HepG2 (cell line): ENCODE measurements around the gene CIITA. TPM values are rescaled to one million over a fixed set of nuclear protein-coding genes. Genes with fewer than 3 reads are reported as not detected.

ENCODE experiments used
- ATAC-seq: fragments of 200-7000 bp; cut with Tn5 transposase; 3 replicates; pipeline ENCODE4 v1.9.1; 2020; ENCODE audit warnings: mild to moderate bottlenecking, moderate library complexity
- BruUV-seq: library from RNA; stranded (reverse); fragments of 400-500 nt; replicated peaks from 2 replicates; lab custom pipeline; 2021; lab: Mats Ljungman, UMichigan
- CTCF ChIA-PET: fragments of 300-600 bp; formaldehyde crosslinking; extraction: SDS; loops from one replicate; lab custom pipeline; 2021; ENCODE audit warnings: low total read pairs, inconsistent platforms, low intra/inter-chr PET ratio; lab: Yijun Ruan, JAX
- POLR2A ChIA-PET: fragments of 350-600 bp; sonication (Branson Sonifier 250); formaldehyde crosslinking; loops from one replicate; lab custom pipeline; 2020; ENCODE audit warnings: antibody characterized with exemption, inconsistent platforms; lab: Yijun Ruan, JAX
- DNase-seq: peaks from one replicate; pipeline ENCODE4 v3.0.0-alpha.2; 2015; ENCODE audit warnings: low spot score
- FAIRE-seq: peaks from 3 replicates; lab custom pipeline; 2011; peaks lifted over from hg19 to GRCh38; lab: Jason Lieb, UNC
- H2AFZ ChIP-seq: one replicate; pipeline ENCODE4 v1.6.1; 2011; ENCODE audit warnings: low read length, inconsistent platforms
- H3K27ac ChIP-seq: fragments of 300-600 bp; 3 replicates; pipeline ENCODE4 v1.8.0; 2011; ENCODE audit warnings: mixed run types, mild to moderate bottlenecking, mixed read lengths, low read length, inconsistent platforms; ENCODE audit not compliant: insufficient read depth; ENCODE audit errors: extremely low read length
- H3K27me3 ChIP-seq, 2 experiments: fragments of 200-600 bp in 1 of 2; 2 replicates in 1 of 2; 3 replicates in 1 of 2; pipeline versions ENCODE4 v1.6.0 to v1.8.0; 2011; ENCODE audit warnings: low read length in 2 of 2, mild to moderate bottlenecking in 2 of 2, moderate library complexity in 2 of 2, inconsistent platforms in 1 of 2; ENCODE audit not compliant: insufficient read depth in 2 of 2, control insufficient read depth in 1 of 2
- H3K36me3 ChIP-seq, 2 experiments: fragments of 200-600 bp in 1 of 2; replicated peaks in 1 of 2; 2 replicates in 1 of 2; 3 replicates in 1 of 2; pipeline versions ENCODE4 v1.5.1 to v1.8.0; 2011; ENCODE audit warnings: low read length in 2 of 2, inconsistent platforms in 1 of 2; ENCODE audit not compliant: insufficient read depth in 2 of 2, control insufficient read depth in 1 of 2
- H3K4me1 ChIP-seq: 2 replicates; pipeline ENCODE4 v1.5.1; 2012; ENCODE audit warnings: low read length, inconsistent platforms; ENCODE audit not compliant: insufficient read depth
- H3K4me2 ChIP-seq: 2 replicates; pipeline ENCODE4 v1.6.0; 2011; ENCODE audit warnings: low read depth, low read length, inconsistent platforms
- H3K4me3 ChIP-seq, 3 experiments: fragments of 200-600 bp in 1 of 3; sonication (generic), shearing (Covaris generic) in 1 of 3; replicated peaks in 1 of 3; 2 replicates each; pipeline ENCODE4 v1.5.1; 2011 to 2016; ENCODE audit warnings: low read length in 3 of 3, inconsistent platforms in 2 of 3, low read depth in 2 of 3, mild to moderate bottlenecking in 2 of 3, control low read depth in 1 of 3, mixed read lengths in 1 of 3; ENCODE audit not compliant: insufficient read depth in 1 of 3
- H3K79me2 ChIP-seq: one replicate; pipeline ENCODE4 v1.6.1; 2011; ENCODE audit warnings: low read length, inconsistent platforms; ENCODE audit not compliant: insufficient read depth
- H3K9ac ChIP-seq: 2 replicates; pipeline ENCODE4 v1.6.0; 2011; ENCODE audit warnings: mild to moderate bottlenecking, low read depth, low read length, inconsistent platforms; ENCODE audit not compliant: insufficient read depth
- H3K9me3 ChIP-seq: 2 replicates; pipeline ENCODE4 v1.5.1; 2012; ENCODE audit warnings: mild to moderate bottlenecking, low read length
- H4K20me1 ChIP-seq: 2 replicates; pipeline ENCODE4 v1.6.0; 2011; ENCODE audit warnings: inconsistent platforms, mild to moderate bottlenecking, low read length, moderate library complexity; ENCODE audit not compliant: insufficient read depth
- ATF6 ChIP-seq: sonication (generic); formaldehyde crosslinking; conservative IDR thresholded peaks from 2 replicates; pipeline ENCODE4 v1.4.0; 2020; ENCODE audit warnings: missing genetic modification reagents
- CREB1 ChIP-seq, 2 experiments: fragments of 450-650 bp in 1 of 2; IDR thresholded peaks; 2 replicates each; pipeline ENCODE4 v1.6.1; 2016 to 2017; ENCODE audit warnings: control low read depth in 1 of 2, mild to moderate bottlenecking in 1 of 2, missing compliant biosample characterization in 1 of 2, missing genetic modification characterization in 1 of 2
- HOXA5 ChIP-seq: sonication (generic); formaldehyde crosslinking; IDR thresholded peaks from 2 replicates; pipeline ENCODE4 v1.4.0; 2020; ENCODE audit warnings: missing genetic modification reagents
- MXD4 ChIP-seq: IDR thresholded peaks from 2 replicates; pipeline ENCODE4 v1.6.1; 2016; ENCODE audit warnings: mild to moderate bottlenecking, missing biosample characterization, missing genetic modification reagents
- RFX1 ChIP-seq: fragments of 450-650 bp; IDR thresholded peaks from 2 replicates; pipeline ENCODE4 v1.6.1; 2017
- RXRB ChIP-seq: IDR thresholded peaks from 2 replicates; pipeline ENCODE4 v1.6.1; 2016; ENCODE audit warnings: borderline replicate concordance, missing genetic modification reagents, missing compliant biosample characterization
- STAG1 ChIP-seq: sonication (generic); formaldehyde crosslinking; IDR thresholded peaks from 2 replicates; pipeline ENCODE4 v1.4.0; 2020; ENCODE audit warnings: missing genetic modification reagents
- TBP ChIP-seq: sonication (generic); formaldehyde crosslinking; IDR thresholded peaks from 2 replicates; pipeline ENCODE4 v1.5.0; 2020; ENCODE audit warnings: missing genetic modification reagents
- ZBTB20 ChIP-seq: sonication (generic); formaldehyde crosslinking; IDR thresholded peaks from 2 replicates; pipeline ENCODE4 v1.8.1; 2023; ENCODE audit warnings: missing genetic modification reagents, low read depth, mild to moderate bottlenecking, borderline replicate concordance
- ZEB1 ChIP-seq: IDR thresholded peaks from 2 replicates; pipeline ENCODE4 v1.6.1; 2012; ENCODE audit warnings: mild to moderate bottlenecking, low read depth, inconsistent platforms; ENCODE audit not compliant: insufficient replicate concordance
- ZNF543 ChIP-seq: sonication (generic); formaldehyde crosslinking; IDR thresholded peaks from 2 replicates; pipeline ENCODE4 v1.4.0; 2020; ENCODE audit warnings: mild to moderate bottlenecking, missing genetic modification reagents
- ZNF546 ChIP-seq: sonication (generic); formaldehyde crosslinking; conservative IDR thresholded peaks from 2 replicates; pipeline ENCODE4 v1.8.1; 2023; ENCODE audit warnings: mild to moderate bottlenecking, missing genetic modification reagents
- ZNF577 ChIP-seq: sonication (generic); formaldehyde crosslinking; IDR thresholded peaks from 2 replicates; pipeline ENCODE4 v1.4.0; 2020; ENCODE audit warnings: mild to moderate bottlenecking, low read depth, missing genetic modification reagents, borderline replicate concordance
- ZNF598 ChIP-seq: sonication (generic); formaldehyde crosslinking; IDR thresholded peaks from 2 replicates; pipeline ENCODE4 v1.5.1; 2020; ENCODE audit warnings: mild to moderate bottlenecking, missing genetic modification reagents, borderline replicate concordance
- ZNF615 ChIP-seq: sonication (generic); formaldehyde crosslinking; IDR thresholded peaks from 2 replicates; pipeline ENCODE4 v1.5.0; 2020; ENCODE audit warnings: mild to moderate bottlenecking, missing genetic modification reagents, borderline replicate concordance
- ZNF772 ChIP-seq: sonication (generic); formaldehyde crosslinking; IDR thresholded peaks from 2 replicates; pipeline ENCODE4 v1.5.0; 2020; ENCODE audit warnings: mild to moderate bottlenecking, missing genetic modification reagents
- ZNF777 ChIP-seq: sonication (generic); formaldehyde crosslinking; IDR thresholded peaks from 2 replicates; pipeline ENCODE4 v1.4.0; 2020; ENCODE audit warnings: missing genetic modification reagents
- WGBS: methylation state at CpG from one replicate; pipeline ENCODE4 v1.1.6; 2017; ENCODE audit warnings: low lambda C conversion rate; 5-methylcytosine and 5-hydroxymethylcytosine counted together
- in situ Hi-C: cut with HindIII; loops from 2 replicates; pipeline ENCODE4 v1.10.0; 2017; ENCODE audit warnings: low pct_unique_long_range_greater_than_20kb; ENCODE audit not compliant: extremely low pct_ligation_motif_present
- intact Hi-C: fragments of 100-400 bp; cut with micrococcal nuclease; formaldehyde crosslinking; loops from one replicate; pipeline ENCODE4 v1.10.0; 2022; ENCODE audit not compliant: unreplicated experiment
- polyA plus RNA-seq, 8 experiments: library from polyadenylated mRNA; depleted of rRNA in 3 of 8; stranded (reverse) in 7 of 8; unstranded in 1 of 8; fragments of >200 nt; fragmentation: Illumina TruSeq in 4 of 8; extraction: Trizol in 4 of 8; gene quantifications; 2 replicates each; pipeline versions ENCODE4 v1.2.1 to v1.2.3, GENCODE V29; 2011 to 2016; ENCODE audit warnings: low read depth in 4 of 8, missing spikeins in 1 of 8, mixed read lengths in 1 of 8; ENCODE audit not compliant: insufficient read depth in 1 of 8
- total RNA-seq, 5 experiments: library from RNA; depleted of rRNA; stranded (reverse); fragments of >200 nt; fragmentation: Illumina TruSeq; extraction: Trizol; gene quantifications; 2 replicates each; pipeline ENCODE4 v1.2.3, GENCODE V29; 2016; ENCODE audit warnings: low read depth in 1 of 5
- TF ChIP-seq, protein P1 (sequence below): sonication (generic); formaldehyde crosslinking; IDR thresholded peaks from 2 replicates; pipeline ENCODE4 v1.8.1; 2023; ENCODE audit warnings: mild to moderate bottlenecking, missing genetic modification reagents, borderline replicate concordance

CIITA gene
- total and polyA plus RNA-seq, 2 of the 13 experiments (the other 11 are each of a cell fraction or from before 2014, with no cell fraction given) = 0.08 to 0.09 TPM

DNA sequence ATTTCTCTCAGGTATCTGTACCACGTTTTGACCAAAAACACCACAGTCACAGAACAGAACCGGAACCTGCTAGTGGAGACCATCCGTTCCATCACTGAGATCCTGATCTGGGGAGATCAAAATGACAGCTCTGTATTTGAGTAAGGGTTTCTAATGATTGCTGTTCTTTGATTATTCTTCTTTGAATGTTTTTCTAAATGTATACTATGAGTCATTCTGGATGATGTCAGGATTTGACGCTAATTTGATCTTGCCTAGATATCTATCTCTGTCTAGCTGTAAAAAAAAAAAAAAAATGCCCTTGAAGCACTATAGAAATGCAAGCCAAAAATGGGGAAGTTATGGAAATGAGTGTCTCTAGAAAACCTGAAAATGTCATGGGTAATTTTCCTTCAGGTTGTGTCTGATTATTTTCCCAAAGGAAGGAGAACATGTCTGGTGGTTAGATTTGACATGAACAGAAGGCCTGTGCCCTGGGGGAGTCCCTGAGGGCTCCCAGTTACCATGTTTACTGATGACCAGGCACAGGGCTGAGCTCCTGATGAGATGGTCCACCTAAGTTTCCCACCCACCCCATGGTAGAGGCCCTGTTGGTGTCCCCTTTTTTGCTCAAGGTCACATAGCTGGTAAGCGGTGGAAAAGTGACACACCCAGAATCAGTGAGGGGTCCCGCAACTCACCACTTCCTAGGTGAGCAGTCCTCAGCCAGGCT is 80.9 kb downstream of the CIITA start:
- DNase-seq (no peak), ATAC-seq (no peak), FAIRE-seq (no peak)
- Histone ChIP-seq H3K9me3 (no peaks in the 10 kb centered on the region), H3K4me2 (no peak overlapping the region), H2AFZ (no peak overlapping the region), H4K20me1 (no peaks in the 10 kb centered on the region), H3K27me3 (no peaks in the 10 kb centered on the region), H3K4me1 (peaks cover 18% of the 10 kb centered on the region), H3K79me2 (no peaks in the 10 kb centered on the region), H3K4me3 (no peak overlapping the region), H3K9ac (no peak overlapping the region), H3K36me3 (peaks cover under 1 to 11% of the 10 kb centered on the region in 2 experiments; a peak in 4 of 5 replicates), H3K27ac (no peak overlapping the region)
- no TSS peak for BruUV-seq
- in situ Hi-C loops (no loop called here), intact Hi-C loops (no loop called here)
- 96% methylated on average over 6 of the region's 6 CpGs for WGBS
- TF ChIP-seq ZNF777 (CRISPR knock-in tag) (no peak), RXRB (no peak), CREB1 (IDR thresholded peaks at IDR 0.05) (0 out of 2 replicates have a peak, but pooled peaks have one; percentile 8), CREB1 (CRISPR knock-in tag; IDR thresholded peaks at IDR 0.05) (no peak), TBP (CRISPR knock-in tag) (no peak)
- POLR2A ChIA-PET = no interaction called here
- CTCF ChIA-PET = interaction anchor here (1.9 kb wide), 1 partner anchor 298 kb away, joined by 6 read pairs; the partner anchor contains the start of gene SOCS1

DNA sequence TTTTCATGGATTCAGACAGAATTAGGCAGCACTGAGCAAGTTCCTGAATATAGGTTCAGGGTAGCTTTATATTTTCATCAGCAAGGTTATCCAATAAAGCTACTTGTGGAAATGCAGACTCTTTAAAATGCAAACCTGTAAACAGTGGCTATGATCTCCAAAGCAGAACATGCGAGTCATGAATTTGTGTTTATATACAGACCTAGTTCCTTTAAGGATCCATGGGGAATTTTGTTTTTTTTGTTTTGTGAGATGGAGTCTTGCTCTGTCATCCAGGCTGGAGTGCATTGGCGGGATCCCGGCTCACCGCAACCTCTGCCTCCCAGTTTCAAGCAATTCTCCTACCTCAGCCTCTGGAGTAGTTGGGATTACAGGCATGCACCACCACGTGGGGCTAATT is 82.2 kb downstream of the CIITA start:
- in situ Hi-C loops (no loop called here), intact Hi-C loops (no loop called here)
- Histone ChIP-seq H4K20me1 (no peaks in the 10 kb centered on the region), H3K27ac (no peak overlapping the region), H3K79me2 (no peaks in the 10 kb centered on the region), H3K4me3 (no peak overlapping the region), H2AFZ (no peak overlapping the region), H3K9ac (no peak overlapping the region), H3K27me3 (no peaks in the 10 kb centered on the region), H3K36me3 (peaks cover 9 to 21% of the 10 kb centered on the region in 2 experiments), H3K9me3 (no peaks in the 10 kb centered on the region), H3K4me2 (no peak overlapping the region), H3K4me1 (peaks cover 12% of the 10 kb centered on the region)
- no peak for ATAC-seq
- ChIA-PET CTCF (no interaction called here), POLR2A (no interaction called here)
- FAIRE-seq = no peak
- 96% methylated on average over 5 of the region's 5 CpGs for WGBS
- BruUV-seq = no TSS peak
- no peak for DNase-seq
- no peak for TF ChIP-seq ZNF772
- TF ChIP-seq ZNF546 (CRISPR knock-in tag) = no peak
- TF ChIP-seq ZEB1 = no peak
- no peak for TF ChIP-seq ZNF615
- TF ChIP-seq MXD4 (CRISPR knock-in tag) = no peak
- no peak for TF ChIP-seq ZBTB20
- TF ChIP-seq, protein P1, sequence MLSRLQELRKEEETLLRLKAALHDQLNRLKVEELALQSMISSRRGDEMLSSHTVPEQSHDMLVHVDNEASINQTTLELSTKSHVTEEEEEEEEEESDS (CRISPR knock-in tag) = no peak
- no peak for TF ChIP-seq RFX1
- TF ChIP-seq ATF6 (CRISPR knock-in tag) = no peak
- no peak for TF ChIP-seq ZNF577 (CRISPR knock-in tag)
- no peak for TF ChIP-seq HOXA5 (CRISPR knock-in tag)
- no peak for TF ChIP-seq ZNF598 (CRISPR knock-in tag)
- TF ChIP-seq STAG1 = no peak
- no peak for TF ChIP-seq ZNF543 (CRISPR knock-in tag)
